Esophagus squamous epithelium (tissue), 4 donors: ENCODE measurements around the gene ARHGAP26.
"Not testable (repeated sequence)": the region's sequence is repeated elsewhere in the genome, so short reads cannot be mapped to it uniquely, and the experiment has no call there.

Source experiments
- CTCF ChIP-seq, 6 experiments: fragments of 450-650 bp in 4 of 6; fragments of 200-600 bp in 2 of 6; sonication (generic) in 2 of 6; IDR thresholded peaks; one replicate each; pipeline ENCODE4 v1.5.1; 2016 to 2019; ENCODE audit warnings: antibody characterized with exemption in 6 of 6, mild to moderate bottlenecking in 4 of 6, moderate library complexity in 4 of 6
- POLR2A ChIP-seq, 4 donors: fragments of 450-650 bp; IDR thresholded peaks; one replicate each; pipeline ENCODE4 v1.6.1; 2017; ENCODE audit warnings: antibody characterized with exemption in 4 of 4, mild to moderate bottlenecking in 4 of 4, moderate library complexity in 3 of 4

GRCh38 chr5:142965258-142966120, 195.3 kb downstream of the ARHGAP26 start:
- peak in 4 of 6 experiments; percentile 40 to 56 (median 52) for TF ChIP-seq CTCF (IDR thresholded peaks at IDR 0.05)
- not testable (repeated sequence) for TF ChIP-seq POLR2A (IDR thresholded peaks at IDR 0.05)
